Measurements from ENCODE around the gene ELF1.

The ELF1 gene

GRCh38 chr13:41006306-41006705 lies 12.8 kb downstream of the ELF1 start:
- DNase-seq (ENCODE audit: low read depth), result no peak

- no peak for DNase-seq (ENCODE audit: low read depth)
Observed at GRCh38 chr13:41005704-41006103, 13.4 kb downstream of the ELF1 start.

- DNase-seq (ENCODE audit: low read depth), result peak; percentile 32
Observed at GRCh38 chr13:41004875-41005693, 14.0 kb downstream of the ELF1 start.

- no peak for DNase-seq (ENCODE audit: low read depth)
Observed at GRCh38 chr13:41002606-41003005, 16.5 kb downstream of the ELF1 start.

- no peak for DNase-seq (ENCODE audit: low read depth)
Observed at GRCh38 chr13:41001695-41002094, 17.4 kb downstream of the ELF1 start.

- DNase-seq (ENCODE audit: low read depth), result no peak
Observed at GRCh38 chr13:40999416-40999815, 19.7 kb downstream of the ELF1 start.

GRCh38 chr13:40996426-40997092 lies 22.6 kb downstream of the ELF1 start:
- no peak for DNase-seq (ENCODE audit: low read depth)

- DNase-seq (ENCODE audit: low read depth), result no peak
Observed at GRCh38 chr13:40995997-40996396, 23.1 kb downstream of the ELF1 start.

GRCh38 chr13:40994581-40995230 lies 24.4 kb downstream of the ELF1 start:
- DNase-seq (ENCODE audit: low read depth), result no peak

- DNase-seq (ENCODE audit: low read depth), result no peak
Observed at GRCh38 chr13:40993987-40994386, 25.1 kb downstream of the ELF1 start.

GRCh38 chr13:40992678-40993518 lies 26.2 kb downstream of the ELF1 start:
- DNase-seq (ENCODE audit: low read depth), result peak; percentile 13

- no peak for DNase-seq (ENCODE audit: low read depth)
Observed at GRCh38 chr13:40987606-40988280, 31.4 kb downstream of the ELF1 start.

GRCh38 chr13:40986101-40986856 lies 32.8 kb downstream of the ELF1 start:
- DNase-seq (ENCODE audit: low read depth), result no peak

GRCh38 chr13:40985381-40986100 lies 33.6 kb downstream of the ELF1 start:
- DNase-seq (ENCODE audit: low read depth), result no peak

- DNase-seq (ENCODE audit: low read depth), result no peak
Observed at GRCh38 chr13:40984668-40985366, 34.3 kb downstream of the ELF1 start.

- DNase-seq (ENCODE audit: low read depth), result no peak
Observed at GRCh38 chr13:40983725-40984667, 35.1 kb downstream of the ELF1 start.

GRCh38 chr13:40983259-40983658 lies 35.9 kb downstream of the ELF1 start:
- DNase-seq (ENCODE audit: low read depth), result no peak

- peak; percentile 5 for DNase-seq (ENCODE audit: low read depth)
Observed at GRCh38 chr13:40982772-40983171, 36.3 kb downstream of the ELF1 start.
